Measurements from ENCODE around the gene SCUBE1. TPM values are rescaled to one million over a fixed set of nuclear protein-coding genes. Genes with fewer than 3 reads are reported as not detected.

SCUBE1 gene
- total RNA-seq, 1 donor from 2014 or later = 2.9 TPM

DNA sequence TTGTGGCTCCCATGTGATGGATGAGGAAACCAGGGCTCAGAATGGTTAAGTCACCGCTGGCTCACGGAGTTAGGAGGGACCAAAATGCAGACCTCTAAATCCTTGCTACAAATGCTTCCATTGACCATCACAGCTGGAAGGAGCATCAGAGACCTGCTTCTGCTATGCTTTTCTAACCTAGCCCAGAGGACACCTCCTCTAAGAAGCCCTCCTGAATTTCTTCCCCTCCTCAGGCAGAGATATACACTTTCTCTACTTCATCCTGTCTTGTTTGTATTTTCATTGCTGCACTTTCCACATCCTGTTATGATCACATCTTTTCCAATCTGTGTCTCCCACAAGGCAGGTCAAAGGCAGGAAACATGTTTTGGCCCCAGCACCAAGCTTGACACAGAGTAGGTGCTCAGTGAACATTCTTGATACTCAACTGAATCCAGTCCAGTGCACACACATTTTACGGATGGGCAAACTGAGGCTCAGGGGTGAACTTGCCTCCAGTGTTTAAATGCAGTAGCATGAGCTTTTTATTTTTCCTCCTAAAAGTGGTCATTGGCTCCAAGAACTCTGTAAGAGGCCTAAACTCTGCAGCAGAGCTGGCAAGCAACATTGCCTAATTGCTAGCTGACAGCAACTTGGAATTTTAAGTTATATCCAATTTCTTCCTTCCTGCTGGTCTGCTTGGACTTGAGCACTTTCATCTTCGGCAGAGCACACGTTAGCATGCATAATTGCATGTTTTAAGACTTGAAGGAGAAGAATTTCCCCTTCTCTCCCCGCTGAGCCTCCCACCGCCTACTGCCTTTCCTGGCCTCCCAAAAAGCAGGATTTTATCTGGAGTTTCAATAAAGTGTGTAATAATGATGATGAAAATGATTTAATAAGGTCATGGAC, 12.7 kb downstream of the SCUBE1 start:
- DNase-seq (ENCODE audit: low spot score) (no peak), ATAC-seq (no peak)

DNA sequence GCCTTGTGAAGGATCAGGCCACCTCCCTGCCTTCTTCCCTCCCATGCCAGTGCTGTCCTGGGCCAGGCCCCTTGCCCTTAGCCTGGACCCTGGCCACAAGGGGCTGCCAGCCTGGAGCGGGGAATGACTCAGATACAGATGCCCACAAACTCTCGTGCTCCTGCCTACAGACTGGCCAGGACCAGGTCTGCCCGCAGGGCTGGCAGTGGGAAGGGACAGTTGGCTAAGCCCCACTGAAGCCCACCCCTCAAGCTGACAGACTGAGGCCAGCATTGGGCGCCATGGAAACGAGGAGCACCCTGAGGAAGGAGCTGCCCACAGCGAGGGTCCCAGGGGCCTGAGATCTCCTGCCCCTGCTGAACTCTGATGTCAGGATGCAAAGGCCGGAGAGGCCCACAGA, 14.1 kb downstream of the SCUBE1 start:
- ATAC-seq = no peak

DNA sequence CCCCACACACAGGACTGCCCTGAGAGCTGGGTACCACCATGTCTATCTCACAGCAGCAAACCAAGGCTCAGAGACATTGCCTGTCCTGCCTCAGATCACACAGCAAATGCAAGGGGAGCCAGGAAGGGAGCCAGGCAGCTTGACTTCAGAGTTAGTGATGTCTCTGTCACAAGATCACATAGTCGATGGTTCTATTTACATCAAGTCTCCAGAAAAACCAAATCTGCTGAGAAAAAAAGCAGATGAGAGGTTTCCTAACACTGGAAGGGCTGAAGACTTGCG, 16.1 kb downstream of the SCUBE1 start:
- no peak for DNase-seq (ENCODE audit: low spot score)
- no peak for ATAC-seq

More for the DNA sequence above, 14.1 kb downstream of the SCUBE1 start:
- no peak for DNase-seq (ENCODE audit: low spot score)

DNA sequence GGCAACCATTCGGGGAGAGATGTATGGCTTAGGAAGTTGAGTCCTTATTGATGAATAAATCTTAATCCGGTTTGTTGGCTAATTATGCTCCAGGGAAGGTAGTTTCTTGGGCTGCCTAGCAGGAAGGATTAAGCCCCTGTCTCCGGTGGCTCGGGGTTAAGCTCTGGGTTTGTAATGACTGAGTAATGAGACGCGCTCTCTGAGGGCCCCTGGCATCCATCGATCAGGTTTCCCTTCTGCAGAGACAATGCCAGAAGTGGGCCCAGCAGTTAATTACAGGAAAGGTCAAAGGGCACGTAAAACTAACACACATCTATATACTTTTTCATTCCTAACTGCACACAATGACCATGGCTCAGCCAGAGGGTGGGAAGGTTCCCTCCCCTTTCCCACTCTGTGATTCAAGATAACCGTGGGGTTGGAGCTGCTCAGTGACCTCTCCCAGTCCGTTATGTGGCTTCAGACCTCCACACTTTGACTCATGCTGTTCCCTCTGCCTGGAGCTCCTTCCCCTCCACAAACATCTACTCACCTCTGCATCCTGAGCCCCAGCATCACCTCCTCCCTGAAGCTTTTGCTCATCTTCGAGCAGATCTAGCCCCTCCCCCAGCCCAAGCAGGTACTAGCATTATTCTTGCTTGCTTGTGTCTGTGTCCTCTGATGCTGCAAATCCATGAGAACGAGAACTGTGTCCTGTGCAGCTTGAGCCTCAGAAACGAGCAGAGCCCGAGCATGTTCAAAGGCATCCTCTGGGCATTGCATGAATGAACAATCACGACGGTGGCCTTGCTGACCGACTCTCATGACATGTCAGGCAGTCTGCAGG, 16.6 kb downstream of the SCUBE1 start:
- DNase-seq (ENCODE audit: low spot score) = no peak
- ATAC-seq = no peak

DNA sequence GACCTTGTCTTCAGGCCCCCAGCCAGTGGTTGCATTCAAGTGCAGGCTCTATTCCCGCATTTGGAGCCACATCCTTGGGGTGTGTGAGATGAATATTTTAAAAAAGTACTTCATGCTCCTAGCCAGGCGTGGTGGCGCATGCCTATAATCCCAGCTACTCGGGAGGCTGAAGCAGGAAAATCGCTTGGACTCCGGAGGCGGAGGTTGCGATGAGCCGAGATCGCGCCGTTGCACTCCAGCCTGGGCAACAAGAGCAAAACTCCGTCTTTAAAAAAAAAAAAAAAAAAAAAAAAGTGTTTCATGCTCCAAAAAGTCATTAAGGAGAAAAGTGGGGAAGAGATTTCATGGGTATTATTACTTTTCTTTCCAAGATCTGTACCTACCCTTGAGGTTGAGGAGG, 18.0 kb downstream of the SCUBE1 start:
- ATAC-seq (no peak), DNase-seq (ENCODE audit: low spot score) (no peak)

DNA sequence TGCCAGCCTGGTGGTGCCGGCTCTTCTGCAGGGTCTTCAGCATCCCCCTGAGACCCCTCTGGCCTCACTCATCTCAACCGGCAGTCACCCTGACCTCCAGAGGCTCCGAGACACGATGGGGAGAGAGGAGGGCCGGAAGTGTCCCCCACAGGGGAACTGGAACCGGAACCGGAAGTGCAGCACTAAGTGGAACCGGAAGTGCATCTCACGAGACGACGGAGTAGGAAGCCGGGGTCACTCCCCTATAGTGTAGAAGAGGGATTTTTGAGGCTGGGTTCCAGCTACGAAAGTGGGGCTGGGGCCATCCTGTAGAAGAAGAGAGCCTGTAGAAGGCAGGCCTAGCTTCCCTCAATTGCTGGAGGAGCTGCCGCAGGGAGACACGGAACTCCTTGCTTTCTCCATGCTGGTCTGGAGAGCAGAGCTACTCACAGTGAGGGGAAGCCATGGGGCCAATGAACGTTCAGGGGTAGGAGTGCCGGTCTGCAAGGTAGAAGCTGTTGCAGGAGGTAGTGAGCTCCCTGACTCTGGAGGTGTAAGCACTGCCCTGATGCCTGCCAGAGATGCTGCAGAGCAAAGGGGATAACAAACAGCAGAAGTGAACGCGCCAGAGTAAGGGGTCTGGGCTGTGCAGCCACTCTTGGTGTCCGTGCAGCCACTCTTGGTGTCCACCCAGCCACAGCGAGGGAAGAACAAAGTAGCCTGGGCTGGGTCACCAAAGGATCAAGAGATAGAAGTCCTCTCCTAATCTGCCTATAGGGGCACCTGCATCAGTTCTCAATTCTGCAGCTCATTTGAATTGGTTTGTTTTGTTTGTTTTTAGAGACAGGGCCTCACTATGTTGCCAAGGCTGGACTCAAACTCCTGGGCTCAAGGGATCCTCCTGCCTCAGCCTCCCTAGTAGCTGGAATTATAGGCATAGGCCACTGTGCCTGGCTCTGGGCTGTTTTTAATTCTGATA, 21.9 kb downstream of the SCUBE1 start:
- ATAC-seq = no peak
- no peak for DNase-seq (ENCODE audit: low spot score)

DNA sequence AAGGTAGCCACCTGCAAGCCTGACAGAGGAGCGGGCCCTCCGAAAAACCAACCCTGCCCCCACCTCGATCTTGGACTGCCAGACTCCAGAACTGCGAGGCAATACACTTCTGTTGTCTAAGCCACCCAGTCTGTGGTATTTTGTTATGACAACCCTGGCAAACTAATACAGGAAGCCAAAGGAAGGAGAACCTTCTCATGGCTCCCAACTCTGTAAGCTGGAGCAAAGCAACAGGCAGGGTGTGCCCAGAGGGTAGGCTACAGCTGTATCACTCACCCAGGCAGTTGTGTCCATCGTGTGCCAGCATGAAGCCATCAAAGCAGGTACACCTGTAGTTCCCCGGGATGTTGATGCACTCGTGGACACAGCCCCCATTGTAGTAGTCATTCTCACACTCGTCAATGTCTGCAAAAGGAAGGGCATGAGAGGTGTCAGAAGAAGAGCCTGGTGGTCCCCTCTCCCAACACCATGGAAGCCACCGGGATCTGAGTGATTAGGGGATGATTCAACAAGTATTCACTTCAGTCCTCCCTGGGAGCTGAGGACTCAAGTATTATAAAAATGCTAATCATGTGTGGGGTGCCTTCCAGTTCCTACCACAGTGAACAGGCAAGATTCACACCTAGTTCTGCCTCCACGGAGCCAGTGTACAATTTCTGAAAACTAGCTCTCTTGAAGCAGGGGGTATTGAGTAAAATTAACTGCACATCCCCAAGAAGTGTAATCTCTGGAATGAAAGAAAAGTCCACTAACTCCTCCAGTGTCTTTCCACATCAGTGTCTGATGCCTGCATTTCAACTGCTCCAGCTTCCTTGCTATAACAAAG, 23.3 kb downstream of the SCUBE1 start:
- ATAC-seq (no peak), DNase-seq (ENCODE audit: low spot score) (no peak)

DNA sequence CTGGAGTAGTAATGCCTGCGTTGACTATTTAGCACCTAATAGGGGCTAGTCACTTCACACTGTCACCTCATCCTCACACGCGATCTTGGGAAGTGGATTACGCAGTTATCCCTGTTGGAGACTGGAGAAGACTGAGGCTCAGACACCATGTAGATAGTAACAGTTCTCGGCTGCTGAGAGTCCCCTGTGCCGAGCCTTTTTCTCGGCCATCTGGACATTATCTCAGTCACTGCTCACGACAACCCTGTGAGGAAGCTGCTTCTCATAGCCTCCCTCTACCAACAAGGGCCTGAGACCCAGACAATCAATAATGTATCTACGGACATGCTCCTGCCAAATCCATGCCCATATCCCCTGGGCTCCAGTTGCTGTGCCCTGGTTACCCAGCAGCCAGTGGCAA, 25.9 kb downstream of the SCUBE1 start:
- no peak for DNase-seq (ENCODE audit: low spot score)

DNA sequence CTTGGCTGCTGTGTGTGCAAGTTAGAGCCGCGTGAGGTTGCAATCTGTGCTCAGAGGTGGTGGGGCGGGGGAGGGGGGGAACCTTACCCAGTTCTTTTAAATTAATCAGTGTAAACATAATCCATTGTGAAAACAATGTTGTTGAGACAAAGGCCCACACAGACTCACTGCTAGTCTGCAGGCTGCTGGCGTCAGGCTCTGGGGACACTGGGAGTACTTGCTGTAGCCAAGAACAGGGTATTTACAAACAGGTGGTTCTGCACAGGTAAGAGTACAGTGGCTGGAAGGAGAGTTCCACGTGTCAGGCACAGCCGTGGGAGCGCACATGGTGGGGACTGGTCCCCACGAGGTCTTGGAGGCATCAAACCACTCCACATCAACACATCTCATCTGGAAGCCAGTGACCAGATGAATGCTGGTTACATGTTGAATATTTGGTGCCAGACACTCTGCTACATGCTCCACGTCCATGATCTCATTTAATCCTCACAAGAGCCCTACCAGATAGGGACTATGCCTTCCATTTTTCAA, 27.4 kb downstream of the SCUBE1 start:
- ATAC-seq = no peak

More for the DNA sequence above, 25.9 kb downstream of the SCUBE1 start:
- no peak for ATAC-seq

DNA sequence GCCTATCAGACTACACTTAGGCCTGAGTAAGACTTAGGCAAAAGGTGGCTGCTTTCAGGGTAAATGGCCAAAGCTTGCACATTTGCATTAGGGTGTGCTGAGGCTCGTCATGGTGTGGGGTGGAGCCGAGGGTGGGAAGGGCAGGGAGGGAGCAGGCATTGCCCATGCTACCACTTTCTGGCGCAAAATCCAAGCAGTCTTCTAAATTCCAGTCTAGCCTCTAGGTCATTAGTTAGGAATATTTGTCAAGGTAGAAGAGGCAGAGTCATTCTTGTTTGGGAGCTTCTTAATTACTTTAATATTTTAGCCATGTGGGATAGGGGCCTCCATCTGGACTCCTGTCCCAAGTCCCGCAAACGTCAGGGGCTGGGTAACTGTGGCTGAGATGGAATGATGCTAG, 28.6 kb downstream of the SCUBE1 start:
- no peak for DNase-seq (ENCODE audit: low spot score)
- ATAC-seq = no peak

More for the DNA sequence above, 27.4 kb downstream of the SCUBE1 start:
- no peak for DNase-seq (ENCODE audit: low spot score)

DNA sequence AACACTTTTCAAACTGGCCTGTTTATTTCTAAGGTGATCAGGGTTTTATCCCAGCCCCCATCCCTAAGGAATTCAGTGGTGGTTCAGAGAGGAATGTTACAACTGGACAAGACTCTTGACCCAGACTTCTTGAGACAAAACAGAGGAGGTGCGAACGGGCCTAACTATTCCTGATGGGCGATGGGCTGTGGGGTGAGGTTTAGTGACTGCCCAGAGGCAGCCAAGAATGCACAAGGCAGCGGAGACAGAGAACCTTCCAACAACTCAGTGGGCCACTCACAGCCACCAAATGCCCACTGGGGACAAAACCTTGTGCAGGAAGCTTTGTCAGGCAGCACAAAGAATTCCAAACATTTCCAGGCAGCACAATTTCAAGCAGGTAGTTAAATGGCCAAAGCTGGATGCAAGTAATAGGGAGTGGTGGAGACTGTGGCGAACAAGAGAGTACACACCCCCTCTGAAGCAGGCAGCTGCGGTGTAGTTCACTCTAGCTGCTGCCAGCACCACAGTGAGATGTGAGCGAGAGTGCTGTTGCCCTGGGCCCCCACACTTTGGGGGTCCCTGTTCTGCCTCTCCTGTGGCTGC, 29.2 kb downstream of the SCUBE1 start:
- DNase-seq (ENCODE audit: low spot score) = no peak
- ATAC-seq = no peak

DNA sequence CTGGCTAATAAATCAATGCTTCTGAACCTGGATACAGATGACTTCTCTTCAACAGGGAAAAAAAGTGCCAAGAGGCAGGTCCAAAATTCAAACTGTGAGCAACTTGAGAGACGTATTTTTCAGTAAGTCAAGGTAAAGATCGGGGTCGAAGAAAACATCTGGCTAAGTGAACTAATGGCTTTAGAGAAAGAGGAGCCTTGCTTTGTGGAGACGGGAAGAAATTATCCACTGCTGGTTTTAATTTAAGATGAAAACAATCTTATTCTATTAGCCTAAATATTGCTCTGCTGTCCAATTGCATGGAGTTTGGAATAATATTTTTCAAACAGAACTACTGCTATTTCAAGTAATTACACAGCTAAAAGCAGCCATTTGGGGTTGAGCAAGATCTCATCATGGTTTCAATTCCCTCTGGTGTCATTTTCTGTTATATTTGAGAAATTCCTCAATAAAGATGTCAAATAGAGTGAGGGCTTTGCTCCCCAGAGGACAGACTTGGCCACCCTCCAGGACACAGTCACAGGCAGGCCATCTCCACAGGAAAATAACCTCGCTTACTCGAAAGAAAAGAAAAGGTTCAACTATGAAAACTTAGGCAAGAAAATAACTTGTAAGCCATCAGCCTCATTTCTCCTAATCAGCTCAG, 29.8 kb downstream of the SCUBE1 start:
- DNase-seq (ENCODE audit: low spot score) (no peak), ATAC-seq (no peak)

DNA sequence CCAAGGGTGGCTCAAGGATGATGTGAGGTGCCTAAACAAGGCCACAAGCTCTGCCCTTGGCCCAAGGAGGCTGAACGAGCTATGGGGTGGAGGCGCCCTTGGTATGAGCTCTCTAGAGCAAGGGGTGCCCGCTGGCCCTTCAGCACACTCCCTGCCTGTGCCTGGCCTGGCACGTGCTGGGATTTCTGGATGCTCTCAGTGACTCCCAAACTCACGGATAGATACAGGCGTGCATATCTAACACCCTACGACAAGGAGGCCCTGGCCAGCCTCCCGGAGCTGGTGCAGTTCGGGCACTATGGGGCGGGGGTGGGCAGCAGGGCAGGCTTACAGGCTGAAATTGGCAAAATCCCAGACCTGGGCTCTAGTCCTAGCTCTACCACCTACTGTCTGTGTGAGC, 30.6 kb downstream of the SCUBE1 start:
- no peak for ATAC-seq
- no peak for DNase-seq (ENCODE audit: low spot score)

DNA sequence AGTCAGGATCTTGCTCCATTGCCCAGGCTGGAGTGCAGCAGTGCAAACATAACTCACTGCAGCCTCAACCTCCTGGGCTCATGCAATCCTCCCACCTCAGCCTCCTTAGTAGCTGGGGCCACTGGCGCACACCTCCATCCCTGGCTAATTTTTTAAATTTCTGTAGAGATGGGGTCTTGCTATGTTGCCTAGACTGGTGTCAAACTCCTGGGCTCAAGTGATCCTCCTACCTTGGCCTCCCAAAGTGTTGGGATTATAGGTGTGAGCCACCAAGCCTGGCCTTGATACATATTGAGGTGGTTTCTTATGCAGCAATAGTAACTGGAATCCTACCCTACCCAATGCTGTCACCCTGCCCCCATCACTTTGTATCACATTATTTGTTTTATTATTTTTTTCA, 32.4 kb downstream of the SCUBE1 start:
- no peak for DNase-seq (ENCODE audit: low spot score)

DNA sequence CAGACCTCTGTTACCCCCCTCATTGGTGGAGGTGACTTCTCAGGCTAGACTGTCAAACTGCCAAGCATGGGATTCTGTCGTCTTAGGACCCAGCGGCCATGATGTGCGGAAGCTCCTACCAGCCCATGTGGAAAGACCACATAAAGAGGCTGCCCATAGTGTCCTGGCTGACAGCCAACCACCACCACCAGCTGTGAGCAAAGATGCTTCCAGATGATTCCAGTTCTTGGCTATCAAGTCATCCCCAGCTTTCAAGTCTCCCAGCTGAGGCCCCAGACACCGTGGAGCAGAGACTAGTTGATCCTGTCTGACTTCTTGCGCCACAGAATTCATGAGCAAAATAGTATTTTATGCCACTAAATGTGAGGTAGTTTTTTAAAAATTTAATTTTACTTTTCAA, 32.9 kb downstream of the SCUBE1 start:
- ATAC-seq (no peak), DNase-seq (ENCODE audit: low spot score) (no peak)

More for the DNA sequence above, 32.4 kb downstream of the SCUBE1 start:
- no peak for ATAC-seq

DNA sequence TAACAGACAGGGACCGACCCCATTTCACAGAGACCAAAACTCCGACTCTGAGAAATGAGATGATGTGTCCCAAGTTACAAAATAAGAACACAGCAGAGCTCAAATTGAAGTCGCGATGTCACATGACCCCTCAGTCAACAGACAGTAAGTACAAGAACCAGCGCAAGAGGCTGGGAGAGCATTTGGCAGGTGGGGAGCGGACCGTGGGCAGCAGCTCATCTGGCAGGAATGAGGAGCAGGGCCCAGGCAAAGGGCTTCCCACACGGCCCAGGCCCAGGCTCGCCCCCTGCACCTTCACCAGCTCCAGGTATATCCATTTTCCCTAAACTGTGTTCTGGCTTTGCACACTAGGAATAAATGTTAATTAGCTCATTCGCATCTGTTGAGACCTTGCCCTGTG, 34.3 kb downstream of the SCUBE1 start:
- ATAC-seq (no peak), DNase-seq (ENCODE audit: low spot score) (no peak)

DNA sequence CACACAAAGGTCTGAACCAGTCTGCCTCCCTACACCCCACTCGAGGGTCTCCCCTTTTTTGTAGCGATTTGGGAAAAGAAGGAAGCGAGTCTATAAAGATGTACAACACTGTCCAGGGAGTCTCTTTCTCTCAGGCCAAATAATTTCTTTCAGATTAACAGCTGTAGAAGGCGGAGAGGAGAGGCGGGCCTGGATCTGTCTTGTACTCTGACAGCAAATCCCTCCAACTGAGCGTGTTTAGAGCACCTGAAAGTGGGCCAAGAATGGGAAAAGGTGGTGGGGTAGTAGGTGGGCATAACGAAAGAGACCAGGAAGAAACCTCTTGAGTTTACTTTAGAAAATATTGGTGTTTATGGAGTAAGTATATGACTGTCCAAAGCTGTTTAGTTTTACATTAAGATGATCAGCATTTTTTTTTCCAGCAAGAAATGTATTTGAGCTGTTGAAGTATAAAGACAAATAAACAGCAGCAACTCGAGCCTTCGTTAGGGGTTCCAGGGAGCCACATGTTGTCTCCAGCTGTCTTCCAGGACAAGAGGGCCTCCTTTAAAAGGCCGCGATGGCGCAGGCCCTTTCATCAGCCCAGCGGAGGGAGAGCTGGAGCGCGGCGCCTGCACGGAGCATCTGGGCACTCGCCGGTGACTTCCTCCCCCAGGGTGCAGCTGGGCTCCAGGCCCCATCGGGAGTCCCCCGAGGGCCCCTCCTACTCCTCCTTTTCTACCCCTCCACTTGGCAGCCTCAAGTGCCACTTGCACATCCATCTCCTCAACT, 34.9 kb downstream of the SCUBE1 start:
- no peak for DNase-seq (ENCODE audit: low spot score)
- ATAC-seq = no peak

DNA sequence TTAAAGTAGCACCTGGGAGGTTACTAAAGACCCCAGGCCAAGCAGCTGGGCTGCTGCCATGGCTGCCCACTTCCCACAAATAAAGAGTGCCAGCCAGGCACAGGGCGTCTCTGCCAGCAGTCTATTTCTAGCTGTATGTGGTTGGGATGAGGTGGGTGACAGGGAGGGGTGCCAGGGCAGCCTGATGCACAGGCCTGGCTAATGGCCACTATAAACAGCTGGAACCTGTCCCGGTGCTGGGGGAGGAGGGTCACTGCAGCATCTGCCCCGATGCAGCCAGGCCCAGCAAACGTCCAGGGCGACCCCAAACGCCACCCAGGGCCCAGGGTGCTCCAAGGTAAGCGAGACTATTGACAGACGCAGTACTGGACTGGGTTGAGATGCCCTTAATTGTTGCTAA, 37.4 kb downstream of the SCUBE1 start:
- ATAC-seq (peak; percentile 23), DNase-seq (ENCODE audit: low spot score) (no peak)
